H1 (cell line): Measurements from ENCODE around the gene FEM1C. TPM values are rescaled to one million over a fixed set of nuclear protein-coding genes. Genes with fewer than 3 reads are reported as not detected.

Source experiments
- EZH2 ChIP-seq: fragments of 200-600 bp; sonication (generic); IDR thresholded peaks from 2 replicates; pipeline ENCODE4 v1.7.1; 2012; ENCODE audit warnings: low read depth, mild to moderate bottlenecking, moderate library complexity, low read length, inconsistent platforms; ENCODE audit not compliant: severe bottlenecking
- HDAC6 ChIP-seq: IDR thresholded peaks from one replicate; pipeline ENCODE4 v1.7.1; 2012; ENCODE audit warnings: low read depth, mild to moderate bottlenecking, inconsistent platforms, low read length, moderate library complexity
- KDM5A ChIP-seq: fragments of 200-600 bp; IDR thresholded peaks from 2 replicates; pipeline ENCODE4 v1.7.1; 2012; ENCODE audit warnings: mild to moderate bottlenecking, low read length, inconsistent platforms, mixed read lengths
- SP4 ChIP-seq: IDR thresholded peaks from 2 replicates; pipeline ENCODE4 v1.6.1; 2012; ENCODE audit warnings: low read length, inconsistent platforms
- polyA plus RNA-seq, 7 experiments: library from polyadenylated mRNA; depleted of rRNA in 3 of 7; stranded (reverse) in 5 of 7; unstranded in 2 of 7; fragments of >200 nt in 5 of 7; fragments of 200-250 nt in 2 of 7; gene quantifications; 1 replicate in 5 of 7; 2 replicates in 1 of 7; 4 replicates in 1 of 7; pipeline versions ENCODE4 v1.2.1 to v1.2.3, GENCODE V29; 2011 to 2013; ENCODE audit warnings: missing spikeins in 2 of 7, mixed read lengths in 2 of 7
- total RNA-seq: library from RNA; stranded (reverse); fragmentation: NEBNext Ultra II Directional; extraction: Animal tissue kit (Norgen Biotek cat#: 25700); gene quantifications from 2 replicates; pipeline ENCODE4 v1.2.1, GENCODE V29; 2021
- TF ChIP-seq, protein P1 (sequence below): fragments of 300-600 bp; sonication (generic); IDR thresholded peaks from 2 replicates; pipeline ENCODE4 v1.7.1; 2012; ENCODE audit warnings: low read length, moderate library complexity, mild to moderate bottlenecking, inconsistent platforms; ENCODE audit not compliant: insufficient replicate concordance
- TF ChIP-seq, protein P2 (sequence below): IDR thresholded peaks from 2 replicates; pipeline ENCODE4 v1.6.1; 2012; ENCODE audit warnings: inconsistent platforms

FEM1C gene
- total and polyA plus RNA-seq, 2 of the 8 experiments (the other 6 are each of a cell fraction or from before 2014, with no cell fraction given): 4.4 to 17.7 TPM

DNA sequence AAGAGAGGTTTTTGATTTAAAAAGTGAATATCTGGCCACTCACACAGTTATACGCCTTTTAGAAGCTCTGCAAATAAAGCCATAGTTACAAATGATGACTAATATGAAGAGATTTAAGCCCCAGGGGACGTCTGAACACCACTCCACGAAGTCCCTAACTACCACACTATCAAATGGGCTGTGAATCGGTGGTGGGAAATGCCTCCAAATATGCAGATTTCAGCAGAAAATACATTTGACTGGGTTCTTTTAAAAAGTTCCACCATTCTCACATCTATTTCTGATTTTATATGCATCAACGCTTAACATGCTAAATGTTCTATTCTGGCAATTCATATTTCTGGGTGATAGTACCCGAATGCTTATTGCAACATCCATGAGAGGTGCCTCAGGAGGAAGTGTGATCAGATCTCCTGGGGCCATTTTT lies 35.2 kb upstream of the FEM1C start (continued):
- TF ChIP-seq, protein P1, sequence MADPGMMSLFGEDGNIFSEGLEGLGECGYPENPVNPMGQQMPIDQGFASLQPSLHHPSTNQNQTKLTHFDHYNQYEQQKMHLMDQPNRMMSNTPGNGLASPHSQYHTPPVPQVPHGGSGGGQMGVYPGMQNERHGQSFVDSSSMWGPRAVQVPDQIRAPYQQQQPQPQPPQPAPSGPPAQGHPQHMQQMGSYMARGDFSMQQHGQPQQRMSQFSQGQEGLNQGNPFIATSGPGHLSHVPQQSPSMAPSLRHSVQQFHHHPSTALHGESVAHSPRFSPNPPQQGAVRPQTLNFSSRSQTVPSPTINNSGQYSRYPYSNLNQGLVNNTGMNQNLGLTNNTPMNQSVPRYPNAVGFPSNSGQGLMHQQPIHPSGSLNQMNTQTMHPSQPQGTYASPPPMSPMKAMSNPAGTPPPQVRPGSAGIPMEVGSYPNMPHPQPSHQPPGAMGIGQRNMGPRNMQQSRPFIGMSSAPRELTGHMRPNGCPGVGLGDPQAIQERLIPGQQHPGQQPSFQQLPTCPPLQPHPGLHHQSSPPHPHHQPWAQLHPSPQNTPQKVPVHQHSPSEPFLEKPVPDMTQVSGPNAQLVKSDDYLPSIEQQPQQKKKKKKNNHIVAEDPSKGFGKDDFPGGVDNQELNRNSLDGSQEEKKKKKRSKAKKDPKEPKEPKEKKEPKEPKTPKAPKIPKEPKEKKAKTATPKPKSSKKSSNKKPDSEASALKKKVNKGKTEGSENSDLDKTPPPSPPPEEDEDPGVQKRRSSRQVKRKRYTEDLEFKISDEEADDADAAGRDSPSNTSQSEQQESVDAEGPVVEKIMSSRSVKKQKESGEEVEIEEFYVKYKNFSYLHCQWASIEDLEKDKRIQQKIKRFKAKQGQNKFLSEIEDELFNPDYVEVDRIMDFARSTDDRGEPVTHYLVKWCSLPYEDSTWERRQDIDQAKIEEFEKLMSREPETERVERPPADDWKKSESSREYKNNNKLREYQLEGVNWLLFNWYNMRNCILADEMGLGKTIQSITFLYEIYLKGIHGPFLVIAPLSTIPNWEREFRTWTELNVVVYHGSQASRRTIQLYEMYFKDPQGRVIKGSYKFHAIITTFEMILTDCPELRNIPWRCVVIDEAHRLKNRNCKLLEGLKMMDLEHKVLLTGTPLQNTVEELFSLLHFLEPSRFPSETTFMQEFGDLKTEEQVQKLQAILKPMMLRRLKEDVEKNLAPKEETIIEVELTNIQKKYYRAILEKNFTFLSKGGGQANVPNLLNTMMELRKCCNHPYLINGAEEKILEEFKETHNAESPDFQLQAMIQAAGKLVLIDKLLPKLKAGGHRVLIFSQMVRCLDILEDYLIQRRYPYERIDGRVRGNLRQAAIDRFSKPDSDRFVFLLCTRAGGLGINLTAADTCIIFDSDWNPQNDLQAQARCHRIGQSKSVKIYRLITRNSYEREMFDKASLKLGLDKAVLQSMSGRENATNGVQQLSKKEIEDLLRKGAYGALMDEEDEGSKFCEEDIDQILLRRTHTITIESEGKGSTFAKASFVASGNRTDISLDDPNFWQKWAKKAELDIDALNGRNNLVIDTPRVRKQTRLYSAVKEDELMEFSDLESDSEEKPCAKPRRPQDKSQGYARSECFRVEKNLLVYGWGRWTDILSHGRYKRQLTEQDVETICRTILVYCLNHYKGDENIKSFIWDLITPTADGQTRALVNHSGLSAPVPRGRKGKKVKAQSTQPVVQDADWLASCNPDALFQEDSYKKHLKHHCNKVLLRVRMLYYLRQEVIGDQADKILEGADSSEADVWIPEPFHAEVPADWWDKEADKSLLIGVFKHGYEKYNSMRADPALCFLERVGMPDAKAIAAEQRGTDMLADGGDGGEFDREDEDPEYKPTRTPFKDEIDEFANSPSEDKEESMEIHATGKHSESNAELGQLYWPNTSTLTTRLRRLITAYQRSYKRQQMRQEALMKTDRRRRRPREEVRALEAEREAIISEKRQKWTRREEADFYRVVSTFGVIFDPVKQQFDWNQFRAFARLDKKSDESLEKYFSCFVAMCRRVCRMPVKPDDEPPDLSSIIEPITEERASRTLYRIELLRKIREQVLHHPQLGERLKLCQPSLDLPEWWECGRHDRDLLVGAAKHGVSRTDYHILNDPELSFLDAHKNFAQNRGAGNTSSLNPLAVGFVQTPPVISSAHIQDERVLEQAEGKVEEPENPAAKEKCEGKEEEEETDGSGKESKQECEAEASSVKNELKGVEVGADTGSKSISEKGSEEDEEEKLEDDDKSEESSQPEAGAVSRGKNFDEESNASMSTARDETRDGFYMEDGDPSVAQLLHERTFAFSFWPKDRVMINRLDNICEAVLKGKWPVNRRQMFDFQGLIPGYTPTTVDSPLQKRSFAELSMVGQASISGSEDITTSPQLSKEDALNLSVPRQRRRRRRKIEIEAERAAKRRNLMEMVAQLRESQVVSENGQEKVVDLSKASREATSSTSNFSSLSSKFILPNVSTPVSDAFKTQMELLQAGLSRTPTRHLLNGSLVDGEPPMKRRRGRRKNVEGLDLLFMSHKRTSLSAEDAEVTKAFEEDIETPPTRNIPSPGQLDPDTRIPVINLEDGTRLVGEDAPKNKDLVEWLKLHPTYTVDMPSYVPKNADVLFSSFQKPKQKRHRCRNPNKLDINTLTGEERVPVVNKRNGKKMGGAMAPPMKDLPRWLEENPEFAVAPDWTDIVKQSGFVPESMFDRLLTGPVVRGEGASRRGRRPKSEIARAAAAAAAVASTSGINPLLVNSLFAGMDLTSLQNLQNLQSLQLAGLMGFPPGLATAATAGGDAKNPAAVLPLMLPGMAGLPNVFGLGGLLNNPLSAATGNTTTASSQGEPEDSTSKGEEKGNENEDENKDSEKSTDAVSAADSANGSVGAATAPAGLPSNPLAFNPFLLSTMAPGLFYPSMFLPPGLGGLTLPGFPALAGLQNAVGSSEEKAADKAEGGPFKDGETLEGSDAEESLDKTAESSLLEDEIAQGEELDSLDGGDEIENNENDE: no peak
- TF ChIP-seq KDM5A (no peak), SP4 (no peak), EZH2 (no peak), HDAC6 (no peak)
- TF ChIP-seq, protein P2, sequence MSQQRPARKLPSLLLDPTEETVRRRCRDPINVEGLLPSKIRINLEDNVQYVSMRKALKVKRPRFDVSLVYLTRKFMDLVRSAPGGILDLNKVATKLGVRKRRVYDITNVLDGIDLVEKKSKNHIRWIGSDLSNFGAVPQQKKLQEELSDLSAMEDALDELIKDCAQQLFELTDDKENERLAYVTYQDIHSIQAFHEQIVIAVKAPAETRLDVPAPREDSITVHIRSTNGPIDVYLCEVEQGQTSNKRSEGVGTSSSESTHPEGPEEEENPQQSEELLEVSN: no peak
